Activated naive CD4-positive, alpha-beta T cell treated with anti-CD3 and anti-CD28 coated beads, Interleukin-2, amount 50 U/mL, for 24 hours (primary cell): ENCODE measurements around the gene SEC11C.

Experiments used
- H3K27ac Mint-ChIP-seq: one replicate; pipeline ENCODE4 v1.8.0; 2021; ENCODE audit warnings: mild to moderate bottlenecking, mixed read lengths
- H3K27me3 Mint-ChIP-seq: one replicate; pipeline ENCODE4 v1.8.0; 2021; ENCODE audit warnings: mixed read lengths
- H3K36me3 Mint-ChIP-seq: one replicate; pipeline ENCODE4 v1.8.0; 2021; ENCODE audit warnings: mixed read lengths
- H3K4me1 Mint-ChIP-seq: one replicate; pipeline ENCODE4 v1.8.0; 2021; ENCODE audit warnings: mixed read lengths
- H3K4me3 Mint-ChIP-seq: one replicate; pipeline ENCODE4 v1.8.0; 2021; ENCODE audit warnings: mild to moderate bottlenecking, mixed read lengths
- H3K9me3 Mint-ChIP-seq: one replicate; pipeline ENCODE4 v1.8.0; 2021; ENCODE audit warnings: mixed read lengths

The SEC11C gene

GRCh38 chr18:59139615-59140301 is at the start of gene SEC11C:
Gene SEC11C, plus strand, starts transcription at chr18:59139884. Its CDS starts 65 bp downstream, at chr18:59139949.
- H3K9me3 Mint-ChIP-seq, result no peaks in the 10 kb centered on the region
- H3K27ac Mint-ChIP-seq, result peak within 1 kb of the TSS; percentile 100
- H3K4me3 Mint-ChIP-seq, result peak within 1 kb of the TSS; percentile 96
- peaks cover 4% of the 10 kb centered on the region for H3K27me3 Mint-ChIP-seq
- peaks cover 44% of the 10 kb centered on the region for H3K4me1 Mint-ChIP-seq
- H3K36me3 Mint-ChIP-seq, result no peaks in the 10 kb centered on the region

GRCh38 chr18:59090966-59091603 is 48.6 kb upstream of the SEC11C start:
- Mint-ChIP-seq H3K4me3 (no peak overlapping the region), H3K27me3 (peaks cover 4% of the 10 kb centered on the region), H3K36me3 (no peaks in the 10 kb centered on the region), H3K4me1 (peaks cover 5% of the 10 kb centered on the region), H3K9me3 (no peaks in the 10 kb centered on the region), H3K27ac (no peak overlapping the region)

GRCh38 chr18:59093668-59094067 is 46.0 kb upstream of the SEC11C start:
- Mint-ChIP-seq H3K4me3 (no peak overlapping the region), H3K27ac (no peak overlapping the region)

GRCh38 chr18:59094569-59094968 is 45.1 kb upstream of the SEC11C start:
- Mint-ChIP-seq H3K9me3 (no peaks in the 10 kb centered on the region), H3K27me3 (peaks cover 4% of the 10 kb centered on the region), H3K4me1 (no peaks in the 10 kb centered on the region), H3K36me3 (no peaks in the 10 kb centered on the region), H3K4me3 (no peak overlapping the region), H3K27ac (no peak overlapping the region)

More at GRCh38 chr18:59093668-59094067, 46.0 kb upstream of the SEC11C start:
- H3K9me3 Mint-ChIP-seq, result no peaks in the 10 kb centered on the region
- H3K4me1 Mint-ChIP-seq, result no peaks in the 10 kb centered on the region
- H3K36me3 Mint-ChIP-seq, result no peaks in the 10 kb centered on the region
- H3K27me3 Mint-ChIP-seq, result peaks cover 4% of the 10 kb centered on the region

GRCh38 chr18:59096098-59096789 is 43.4 kb upstream of the SEC11C start:
- no peak overlapping the region for H3K27ac Mint-ChIP-seq
- H3K27me3 Mint-ChIP-seq, result peaks cover 3% of the 10 kb centered on the region
- H3K4me1 Mint-ChIP-seq, result no peaks in the 10 kb centered on the region
- H3K9me3 Mint-ChIP-seq, result no peaks in the 10 kb centered on the region
- H3K36me3 Mint-ChIP-seq, result no peaks in the 10 kb centered on the region
- H3K4me3 Mint-ChIP-seq, result no peak overlapping the region

- Mint-ChIP-seq H3K4me3 (no peak overlapping the region), H3K4me1 (no peaks in the 10 kb centered on the region), H3K27ac (no peak overlapping the region), H3K9me3 (no peaks in the 10 kb centered on the region), H3K36me3 (no peaks in the 10 kb centered on the region), H3K27me3 (peaks cover 22% of the 10 kb centered on the region)
Measured at GRCh38 chr18:59101830-59102414, 37.8 kb upstream of the SEC11C start.

- no peak overlapping the region for H3K27ac Mint-ChIP-seq
- peaks cover 49% of the 10 kb centered on the region for H3K27me3 Mint-ChIP-seq
- H3K4me1 Mint-ChIP-seq, result no peaks in the 10 kb centered on the region
- no peaks in the 10 kb centered on the region for H3K36me3 Mint-ChIP-seq
- H3K4me3 Mint-ChIP-seq, result no peak overlapping the region
- no peaks in the 10 kb centered on the region for H3K9me3 Mint-ChIP-seq
Measured at GRCh38 chr18:59109375-59109774, 30.3 kb upstream of the SEC11C start.

- Mint-ChIP-seq H3K4me1 (no peaks in the 10 kb centered on the region), H3K27ac (no peak overlapping the region), H3K9me3 (no peaks in the 10 kb centered on the region), H3K27me3 (peaks cover 43% of the 10 kb centered on the region), H3K4me3 (no peak overlapping the region), H3K36me3 (no peaks in the 10 kb centered on the region)
Measured at GRCh38 chr18:59114160-59114559, 25.5 kb upstream of the SEC11C start.

- no peak overlapping the region for H3K4me3 Mint-ChIP-seq
- H3K36me3 Mint-ChIP-seq, result no peaks in the 10 kb centered on the region
- no peaks in the 10 kb centered on the region for H3K4me1 Mint-ChIP-seq
- H3K27me3 Mint-ChIP-seq, result peaks cover 21% of the 10 kb centered on the region
- H3K27ac Mint-ChIP-seq, result no peak overlapping the region
- H3K9me3 Mint-ChIP-seq, result no peaks in the 10 kb centered on the region
Measured at GRCh38 chr18:59123588-59124369, 15.9 kb upstream of the SEC11C start.

GRCh38 chr18:59124370-59124704 is 15.3 kb upstream of the SEC11C start:
- Mint-ChIP-seq H3K4me3 (no peak overlapping the region), H3K36me3 (no peaks in the 10 kb centered on the region), H3K27ac (no peak overlapping the region), H3K27me3 (peaks cover 21% of the 10 kb centered on the region), H3K9me3 (no peaks in the 10 kb centered on the region), H3K4me1 (no peaks in the 10 kb centered on the region)

- no peaks in the 10 kb centered on the region for H3K9me3 Mint-ChIP-seq
- H3K27ac Mint-ChIP-seq, result no peak overlapping the region
- no peaks in the 10 kb centered on the region for H3K36me3 Mint-ChIP-seq
- peaks cover 28% of the 10 kb centered on the region for H3K27me3 Mint-ChIP-seq
- no peak overlapping the region for H3K4me3 Mint-ChIP-seq
- no peaks in the 10 kb centered on the region for H3K4me1 Mint-ChIP-seq
Measured at GRCh38 chr18:59127047-59127446, 12.6 kb upstream of the SEC11C start.

GRCh38 chr18:59129951-59130703 is 9.6 kb upstream of the SEC11C start:
- Mint-ChIP-seq H3K36me3 (no peaks in the 10 kb centered on the region), H3K27me3 (peaks cover 41% of the 10 kb centered on the region), H3K4me3 (no peak overlapping the region), H3K27ac (no peak overlapping the region), H3K9me3 (no peaks in the 10 kb centered on the region), H3K4me1 (no peaks in the 10 kb centered on the region)

GRCh38 chr18:59132810-59133465 is 6.7 kb upstream of the SEC11C start:
- peaks cover 35% of the 10 kb centered on the region for H3K27me3 Mint-ChIP-seq

GRCh38 chr18:59139291-59139614 is 431 bp upstream of the SEC11C start:
- Mint-ChIP-seq H3K27me3 (peaks cover 7% of the 10 kb centered on the region), H3K9me3 (no peaks in the 10 kb centered on the region), H3K36me3 (no peaks in the 10 kb centered on the region), H3K4me1 (peaks cover 43% of the 10 kb centered on the region), H3K4me3 (peak overlapping the region; percentile 96), H3K27ac (peak overlapping the region; percentile 100)

More at GRCh38 chr18:59132810-59133465, 6.7 kb upstream of the SEC11C start:
- Mint-ChIP-seq H3K4me3 (no peak overlapping the region), H3K9me3 (no peaks in the 10 kb centered on the region), H3K36me3 (no peaks in the 10 kb centered on the region), H3K27ac (no peak overlapping the region), H3K4me1 (no peaks in the 10 kb centered on the region)
